H1 (cell line): ENCODE data around the gene PPP2R2C. TPM values are rescaled to one million over a fixed set of nuclear protein-coding genes. Genes with fewer than 3 reads are reported as not detected.

Experiments used
- CTCF ChIA-PET: fragments of 300-600 bp; sonication (Branson Sonifier 250); formaldehyde crosslinking; loops from one replicate; lab custom pipeline; 2021; ENCODE audit not compliant: partially characterized antibody; lab: Charles Lee
- POLR2A ChIA-PET: fragments of 300-600 bp; sonication (Branson Sonifier 250); formaldehyde crosslinking; loops from one replicate; lab custom pipeline; 2021; ENCODE audit warnings: inconsistent platforms; ENCODE audit not compliant: partially characterized antibody; lab: Charles Lee
- DNase-seq, 2 experiments: peaks; one replicate each; pipeline versions ENCODE4 v3.0.0 to v3.0.0-alpha.2; 2010 to 2022; ENCODE audit warnings: low spot score in 2 of 2, low read depth in 1 of 2, mixed read lengths in 1 of 2
- FAIRE-seq: peaks from 2 replicates; lab custom pipeline; 2011; peaks lifted over from hg19 to GRCh38; lab: Jason Lieb, UNC
- H2AFZ ChIP-seq: 2 replicates; pipeline ENCODE4 v1.8.1; 2012; ENCODE audit warnings: low read length, inconsistent platforms
- H2AK5ac ChIP-seq: 2 replicates; pipeline ENCODE4 v1.6.1; 2013; ENCODE audit warnings: low read depth, low read length
- H2BK120ac ChIP-seq: replicated peaks from 2 replicates; pipeline ENCODE3; 2013; ENCODE audit warnings: low read depth, low read length, inconsistent platforms
- H2BK12ac ChIP-seq: 2 replicates; pipeline ENCODE4 v1.6.1; 2013; ENCODE audit warnings: low read depth, low read length
- H2BK15ac ChIP-seq: 2 replicates; pipeline ENCODE4 v1.6.1; 2013; ENCODE audit warnings: low read length
- H2BK20ac ChIP-seq: 2 replicates; pipeline ENCODE4 v1.6.1; 2013; ENCODE audit warnings: low read length
- H2BK5ac ChIP-seq: 2 replicates; pipeline ENCODE4 v1.6.1; 2013; ENCODE audit warnings: low read depth, low read length
- H3K14ac ChIP-seq: 2 replicates; pipeline ENCODE4 v1.6.1; 2013; ENCODE audit warnings: inconsistent platforms; ENCODE audit not compliant: insufficient read length
- H3K18ac ChIP-seq: 2 replicates; pipeline ENCODE4 v1.6.1; 2013; ENCODE audit warnings: low read length; ENCODE audit errors: extremely low read depth
- H3K23ac ChIP-seq: 2 replicates; pipeline ENCODE4 v1.6.1; 2013; ENCODE audit warnings: inconsistent platforms; ENCODE audit not compliant: insufficient read length
- H3K23me2 ChIP-seq: 2 replicates; pipeline ENCODE4 v1.6.1; 2013; ENCODE audit warnings: low read depth, low read length
- H3K27ac ChIP-seq: 2 replicates; pipeline ENCODE4 v1.6.1; 2011; ENCODE audit warnings: low read depth, low read length, inconsistent platforms
- H3K27me3 ChIP-seq, 4 experiments: replicated peaks in 1 of 4; 1 replicate in 1 of 4; 2 replicates in 3 of 4; pipeline versions ENCODE4 v1.6.1 to v1.8.1; 2011 to 2013; ENCODE audit warnings: low read length in 3 of 4, mild to moderate bottlenecking in 3 of 4, inconsistent platforms in 2 of 4, mixed read lengths in 2 of 4, moderate library complexity in 1 of 4; ENCODE audit not compliant: control insufficient read depth in 3 of 4, insufficient read depth in 3 of 4; ENCODE audit errors: extremely low read depth in 1 of 4
- H3K36me3 ChIP-seq, 4 experiments: 2 replicates each; pipeline versions ENCODE4 v1.6.1 to v1.8.1; 2011 to 2013; ENCODE audit warnings: mild to moderate bottlenecking in 4 of 4, low read length in 3 of 4, moderate library complexity in 2 of 4, control low read depth in 1 of 4, inconsistent platforms in 1 of 4; ENCODE audit not compliant: insufficient read depth in 4 of 4, control insufficient read depth in 2 of 4
- H3K4ac ChIP-seq: replicated peaks from 2 replicates; pipeline ENCODE3; 2013; ENCODE audit warnings: low read length, low read depth, mixed read lengths, inconsistent platforms; ENCODE audit not compliant: insufficient read length
- H3K4me1 ChIP-seq, 4 experiments: replicated peaks in 1 of 4; 1 replicate in 1 of 4; 2 replicates in 3 of 4; pipeline versions ENCODE4 v1.6.1 to v1.8.1; 2011 to 2013; ENCODE audit warnings: low read length in 3 of 4, inconsistent platforms in 2 of 4, mixed read lengths in 1 of 4; ENCODE audit not compliant: insufficient read depth in 4 of 4, control insufficient read depth in 3 of 4
- H3K4me2 ChIP-seq, 2 experiments: 2 replicates each; pipeline versions ENCODE4 v1.6.1 to v1.8.1; 2011 to 2013; ENCODE audit warnings: low read depth in 2 of 2, low read length in 2 of 2, control low read depth in 1 of 2, inconsistent platforms in 1 of 2, mild to moderate bottlenecking in 1 of 2; ENCODE audit not compliant: insufficient read depth in 1 of 2
- H3K4me3 ChIP-seq, 4 experiments: fragments of 200-600, 300-600 bp in 1 of 4; sonication (generic), shearing (Covaris generic), sonication (Bioruptor Twin) in 1 of 4; 2 replicates each; pipeline versions ENCODE4 v1.5.1 to v1.8.1; 2011 to 2016; ENCODE audit warnings: low read length in 4 of 4, low read depth in 3 of 4, control low read depth in 2 of 4, inconsistent platforms in 2 of 4, mild to moderate bottlenecking in 2 of 4, mixed read lengths in 1 of 4, moderate library complexity in 1 of 4; ENCODE audit not compliant: insufficient read depth in 2 of 4; ENCODE audit errors: extremely low read depth in 1 of 4
- H3K56ac ChIP-seq: replicated peaks from 2 replicates; pipeline ENCODE3; 2013; ENCODE audit warnings: low read depth, mild to moderate bottlenecking, mixed read lengths, low read length, inconsistent platforms; ENCODE audit not compliant: insufficient read length
- H3K79me1 ChIP-seq: 2 replicates; pipeline ENCODE4 v1.6.1; 2013; ENCODE audit warnings: low read depth, low read length, control low read depth
- H3K79me2 ChIP-seq, 2 experiments: 2 replicates each; pipeline versions ENCODE4 v1.6.1 to v1.8.1; 2012 to 2013; ENCODE audit warnings: low read length in 2 of 2, mild to moderate bottlenecking in 2 of 2, inconsistent platforms in 1 of 2; ENCODE audit not compliant: insufficient read depth in 2 of 2, control insufficient read depth in 1 of 2
- H3K9ac ChIP-seq, 4 experiments: replicated peaks in 1 of 4; 1 replicate in 1 of 4; 2 replicates in 3 of 4; pipeline versions ENCODE4 v1.6.1 to v1.8.1; 2011 to 2013; ENCODE audit warnings: low read depth in 3 of 4, low read length in 3 of 4, control low read depth in 2 of 4, mild to moderate bottlenecking in 2 of 4, moderate library complexity in 2 of 4, inconsistent platforms in 1 of 4; ENCODE audit errors: extremely low read depth in 1 of 4
- H3K9me3 ChIP-seq, 2 experiments: 2 replicates each; pipeline versions ENCODE4 v1.6.1 to v1.8.1; 2012 to 2013; ENCODE audit warnings: mild to moderate bottlenecking in 2 of 2, moderate library complexity in 2 of 2, control low read depth in 1 of 2, inconsistent platforms in 1 of 2, low read depth in 1 of 2, low read length in 1 of 2, mixed read lengths in 1 of 2; ENCODE audit not compliant: insufficient read depth in 2 of 2
- H4K20me1 ChIP-seq, 2 experiments: replicated peaks in 1 of 2; 2 replicates each; pipeline versions ENCODE3 to v1.8.1; 2011 to 2013; ENCODE audit warnings: inconsistent platforms in 2 of 2, low read length in 2 of 2, mild to moderate bottlenecking in 1 of 2; ENCODE audit not compliant: insufficient read depth in 2 of 2, control insufficient read depth in 1 of 2
- H4K5ac ChIP-seq: 2 replicates; pipeline ENCODE4 v1.6.1; 2013; ENCODE audit warnings: low read length, low read depth, mixed read lengths, inconsistent platforms; ENCODE audit not compliant: insufficient read length
- H4K8ac ChIP-seq: 2 replicates; pipeline ENCODE4 v1.8.0; 2013; ENCODE audit warnings: mild to moderate bottlenecking, moderate library complexity, low read length, inconsistent platforms; ENCODE audit not compliant: insufficient read depth; ENCODE audit errors: extremely low read depth
- H4K91ac ChIP-seq: replicated peaks from 2 replicates; pipeline ENCODE3; 2013; ENCODE audit warnings: low read length, mixed read lengths, inconsistent platforms; ENCODE audit not compliant: insufficient read length
- ASH2L ChIP-seq: fragments of 200-600, 300-600 bp; sonication (generic); IDR thresholded peaks from one replicate; pipeline ENCODE4 v1.7.1; 2017; ENCODE audit warnings: low read length
- CREB1 ChIP-seq: IDR thresholded peaks from 2 replicates; pipeline ENCODE4 v1.6.1; 2012; ENCODE audit warnings: inconsistent platforms
- KDM1A ChIP-seq: fragments of 200-600, 300-600 bp; sonication (generic); IDR thresholded peaks from 2 replicates; pipeline ENCODE4 v1.7.1; 2016; ENCODE audit warnings: mild to moderate bottlenecking, low read length, borderline replicate concordance
- MAX ChIP-seq: IDR thresholded peaks from 2 replicates; pipeline ENCODE4 v1.6.1; 2012; ENCODE audit warnings: inconsistent platforms
- RFX5 ChIP-seq: IDR thresholded peaks from 2 replicates; pipeline ENCODE4 v1.6.1; 2011; ENCODE audit warnings: low read depth, low read length, improper control_type of control experiment, borderline replicate concordance
- RNF2 ChIP-seq: fragments of 200-900, 300-1000 bp; sonication (generic); IDR thresholded peaks from 2 replicates; pipeline ENCODE4 v1.7.1; 2016; ENCODE audit warnings: borderline replicate concordance, low read depth, mild to moderate bottlenecking, antibody characterized with exemption, low read length; ENCODE audit not compliant: poor library complexity, severe bottlenecking; ENCODE audit errors: missing control alignments
- RXRA ChIP-seq: IDR thresholded peaks from 2 replicates; pipeline ENCODE4 v1.6.1; 2011; ENCODE audit warnings: low read depth, mild to moderate bottlenecking, low read length, moderate library complexity; ENCODE audit not compliant: insufficient read depth
- SRF ChIP-seq: IDR thresholded peaks from 2 replicates; pipeline ENCODE4 v1.6.1; 2011; ENCODE audit warnings: mild to moderate bottlenecking, low read depth, low read length, moderate library complexity
- TCF12 ChIP-seq: IDR thresholded peaks from 2 replicates; pipeline ENCODE4 v1.6.1; 2011; ENCODE audit warnings: low read depth, mild to moderate bottlenecking, low read length
- USF2 ChIP-seq: IDR thresholded peaks from 2 replicates; pipeline ENCODE4 v1.6.1; 2011; ENCODE audit warnings: low read length, improper control_type of control experiment
- ZNF274 ChIP-seq: IDR thresholded peaks from 2 replicates; pipeline ENCODE4 v1.7.0; 2012; ENCODE audit warnings: low read length, borderline replicate concordance; ENCODE audit errors: extremely low read depth
- WGBS, 2 experiments: shearing (Covaris generic) in 1 of 2; methylation state at CpG; one replicate each; pipeline versions ENCODE4 v1.1.6 to v1.1.7; 2013 to 2015; ENCODE audit warnings: low lambda C conversion rate in 2 of 2, mixed read lengths in 2 of 2, inconsistent platforms in 1 of 2, low coverage in 1 of 2, missing lambda C conversion rate in 1 of 2; ENCODE audit not compliant: insufficient replicate concordance in 2 of 2, insufficient coverage in 1 of 2, insufficient read length in 1 of 2; ENCODE audit errors: extremely low coverage in 1 of 2, missing lambda C conversion rate in 1 of 2; 5-methylcytosine and 5-hydroxymethylcytosine counted together
- polyA plus RNA-seq, 7 experiments: library from polyadenylated mRNA; depleted of rRNA in 3 of 7; stranded (reverse) in 5 of 7; unstranded in 2 of 7; fragments of >200 nt in 5 of 7; fragments of 200-250 nt in 2 of 7; gene quantifications; 1 replicate in 5 of 7; 2 replicates in 1 of 7; 4 replicates in 1 of 7; pipeline versions ENCODE4 v1.2.1 to v1.2.3, GENCODE V29; 2011 to 2013; ENCODE audit warnings: missing spikeins in 2 of 7, mixed read lengths in 2 of 7
- total RNA-seq: library from RNA; stranded (reverse); fragmentation: NEBNext Ultra II Directional; extraction: Animal tissue kit (Norgen Biotek cat#: 25700); gene quantifications from 2 replicates; pipeline ENCODE4 v1.2.1, GENCODE V29; 2021

PPP2R2C gene
- total and polyA plus RNA-seq, 2 of the 8 experiments (the other 6 are each of a cell fraction or from before 2014, with no cell fraction given), result 6.4 TPM

- no peak for TF ChIP-seq CREB1
- no peak for TF ChIP-seq USF2
- no peak for TF ChIP-seq TCF12
- TF ChIP-seq KDM1A, result no peak
- TF ChIP-seq RNF2, result no peak
- no peak for TF ChIP-seq RXRA
- TF ChIP-seq SRF, result no peak
- no peak for TF ChIP-seq ASH2L
- no peak for TF ChIP-seq RFX5
- no peak for TF ChIP-seq MAX
- no peak for TF ChIP-seq ZNF274
- no peak overlapping the region for H4K8ac ChIP-seq
- H3K4me1 ChIP-seq, result no peaks in the 10 kb centered on the region
- no peak overlapping the region for H2BK20ac ChIP-seq
- no peak for FAIRE-seq
- ChIA-PET POLR2A (no interaction called here), CTCF (interaction anchor here (1.0 to 17.6 kb wide), 7 partner anchors 13 to 263 kb away, joined by 3 to 263 read pairs (median 4); no protein-coding TSS in a partner anchor)
- H3K23ac ChIP-seq, result no peak overlapping the region
- peaks cover 0 to 13% of the 10 kb centered on the region in 2 experiments for H4K20me1 ChIP-seq
- H2AFZ ChIP-seq, result no peak overlapping the region
- no peak overlapping the region for H4K91ac ChIP-seq
- no peak overlapping the region for H2BK12ac ChIP-seq
- H3K9ac ChIP-seq, result no peak overlapping the region
- no peak for DNase-seq
- no peak overlapping the region for H2BK120ac ChIP-seq
- no peak overlapping the region for H3K4ac ChIP-seq
- no peak overlapping the region for H2BK15ac ChIP-seq
- no peak overlapping the region for H3K14ac ChIP-seq
- H3K4me3 ChIP-seq, result no peak overlapping the region
- 90% methylated on average over 4 of the region's 4 CpGs; no CpG with 5 or more reads in 1 of the 2 experiments for WGBS, 2 experiments
- H4K5ac ChIP-seq, result no peak overlapping the region
- no peak overlapping the region for H2AK5ac ChIP-seq
- H3K23me2 ChIP-seq, result no peaks in the 10 kb centered on the region
- H3K27ac ChIP-seq, result no peak overlapping the region
- no peak overlapping the region for H2BK5ac ChIP-seq
- no peak overlapping the region for H3K56ac ChIP-seq
- H3K27me3 ChIP-seq, result no peaks in the 10 kb centered on the region
- H3K79me2 ChIP-seq, result no peaks in the 10 kb centered on the region
- H3K4me2 ChIP-seq, result no peak overlapping the region
- no peaks in the 10 kb centered on the region for H3K79me1 ChIP-seq
- no peak overlapping the region for H3K18ac ChIP-seq
- H3K9me3 ChIP-seq, result no peaks in the 10 kb centered on the region
- H3K36me3 ChIP-seq, result peaks cover 2 to 7% (median 3%) of the 10 kb centered on the region in 4 experiments; a peak in 4 of 8 replicates
These were observed 189.1 kb downstream of the PPP2R2C start for GRCh38 chr4:6283282-6283681.
